ENCODE data around the gene DNAH6. TPM values are rescaled to one million over a fixed set of nuclear protein-coding genes. Genes with fewer than 3 reads are reported as not detected.

The DNAH6 gene
- total RNA-seq, 2 donors from 2014 or later, result 0.85 TPM; not detected in 1

DNA sequence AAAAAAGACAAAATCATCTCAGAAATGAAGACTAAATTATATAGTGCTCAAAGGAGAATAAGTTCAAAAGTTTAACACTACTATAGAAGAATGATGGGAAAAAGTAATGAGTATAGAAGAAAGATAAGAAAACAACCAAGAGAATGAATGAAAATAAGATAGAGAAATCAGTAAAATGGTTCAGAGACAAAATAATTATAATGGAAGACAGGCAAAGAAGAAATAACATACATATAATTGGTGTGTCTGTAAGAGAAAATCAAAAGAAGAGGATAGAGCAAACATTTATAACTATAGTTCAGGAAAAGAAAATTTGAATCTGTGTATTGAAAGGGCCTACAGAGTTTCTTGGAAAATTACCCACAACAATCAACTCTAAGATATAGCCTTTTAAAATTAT lies 43.5 kb downstream of the DNAH6 start:
- no peak for ATAC-seq (ENCODE audit: insufficient number of reproducible peaks, low FRiP score, low read depth)

GRCh38 chr2:84579661-84580060 lies 63.4 kb downstream of the DNAH6 start:
- H3K9me3 ChIP-seq, result no peaks in the 10 kb centered on the region
- ATAC-seq (ENCODE audit: insufficient number of reproducible peaks, low FRiP score, low read depth) (no peak), DNase-seq (ENCODE audit: low spot score) (no peak)
- H3K27me3 ChIP-seq (replicated peaks; ENCODE audit: insufficient read depth), result no peaks in the 10 kb centered on the region
- H3K4me1 ChIP-seq (ENCODE audit: control insufficient read depth in 1 of 2, low read depth in 2 of 2), result no peaks in the 10 kb centered on the region
- no peak overlapping the region for H3K27ac ChIP-seq
- TF ChIP-seq, protein P1, sequence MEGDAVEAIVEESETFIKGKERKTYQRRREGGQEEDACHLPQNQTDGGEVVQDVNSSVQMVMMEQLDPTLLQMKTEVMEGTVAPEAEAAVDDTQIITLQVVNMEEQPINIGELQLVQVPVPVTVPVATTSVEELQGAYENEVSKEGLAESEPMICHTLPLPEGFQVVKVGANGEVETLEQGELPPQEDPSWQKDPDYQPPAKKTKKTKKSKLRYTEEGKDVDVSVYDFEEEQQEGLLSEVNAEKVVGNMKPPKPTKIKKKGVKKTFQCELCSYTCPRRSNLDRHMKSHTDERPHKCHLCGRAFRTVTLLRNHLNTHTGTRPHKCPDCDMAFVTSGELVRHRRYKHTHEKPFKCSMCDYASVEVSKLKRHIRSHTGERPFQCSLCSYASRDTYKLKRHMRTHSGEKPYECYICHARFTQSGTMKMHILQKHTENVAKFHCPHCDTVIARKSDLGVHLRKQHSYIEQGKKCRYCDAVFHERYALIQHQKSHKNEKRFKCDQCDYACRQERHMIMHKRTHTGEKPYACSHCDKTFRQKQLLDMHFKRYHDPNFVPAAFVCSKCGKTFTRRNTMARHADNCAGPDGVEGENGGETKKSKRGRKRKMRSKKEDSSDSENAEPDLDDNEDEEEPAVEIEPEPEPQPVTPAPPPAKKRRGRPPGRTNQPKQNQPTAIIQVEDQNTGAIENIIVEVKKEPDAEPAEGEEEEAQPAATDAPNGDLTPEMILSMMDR (IDR thresholded peaks at IDR 0.05), result no peak
- H3K36me3 ChIP-seq, result no peaks in the 10 kb centered on the region
- no peak overlapping the region for H3K4me3 ChIP-seq

More for the DNA sequence above, 43.5 kb downstream of the DNAH6 start:
- no peak for DNase-seq (ENCODE audit: low spot score)
- Histone ChIP-seq H3K4me1 (ENCODE audit: control insufficient read depth in 1 of 2, low read depth in 2 of 2) (no peaks in the 10 kb centered on the region), H3K36me3 (no peaks in the 10 kb centered on the region), H3K9me3 (peaks cover 3% of the 10 kb centered on the region), H3K27ac (no peak overlapping the region), H3K4me3 (no peak overlapping the region), H3K27me3 (replicated peaks; ENCODE audit: insufficient read depth) (no peaks in the 10 kb centered on the region)
- TF ChIP-seq, protein P1 (IDR thresholded peaks at IDR 0.05), result no peak

DNA sequence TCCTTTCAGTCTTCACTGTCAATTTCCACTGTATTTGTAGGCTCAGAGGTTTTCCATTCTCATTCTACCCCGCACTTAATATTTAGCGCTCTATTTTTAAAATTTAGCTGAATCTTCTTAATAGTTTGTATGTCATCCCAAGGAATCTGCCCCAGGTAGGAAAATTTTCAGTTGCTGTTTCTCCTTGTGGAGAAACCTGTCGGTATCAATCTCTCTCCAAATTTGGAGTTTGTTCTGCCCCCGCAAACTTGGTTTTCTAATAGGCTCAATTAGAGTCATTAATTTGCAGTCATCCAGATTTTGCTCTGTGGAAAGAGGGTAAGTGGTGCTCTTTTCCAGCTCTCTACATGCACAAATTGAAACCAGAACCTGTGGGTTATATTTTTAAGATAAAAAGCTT lies 87.6 kb downstream of the DNAH6 start:
- TF ChIP-seq, protein P1 (IDR thresholded peaks at IDR 0.05), result no peak
- Histone ChIP-seq H3K4me1 (ENCODE audit: control insufficient read depth in 1 of 2, low read depth in 2 of 2) (no peaks in the 10 kb centered on the region), H3K4me3 (no peak overlapping the region), H3K9me3 (no peaks in the 10 kb centered on the region), H3K27me3 (replicated peaks; ENCODE audit: insufficient read depth) (no peaks in the 10 kb centered on the region), H3K27ac (no peak overlapping the region), H3K36me3 (no peaks in the 10 kb centered on the region)
- DNase-seq (ENCODE audit: low spot score), result no peak
- ATAC-seq (ENCODE audit: insufficient number of reproducible peaks, low FRiP score, low read depth), result no peak

DNA sequence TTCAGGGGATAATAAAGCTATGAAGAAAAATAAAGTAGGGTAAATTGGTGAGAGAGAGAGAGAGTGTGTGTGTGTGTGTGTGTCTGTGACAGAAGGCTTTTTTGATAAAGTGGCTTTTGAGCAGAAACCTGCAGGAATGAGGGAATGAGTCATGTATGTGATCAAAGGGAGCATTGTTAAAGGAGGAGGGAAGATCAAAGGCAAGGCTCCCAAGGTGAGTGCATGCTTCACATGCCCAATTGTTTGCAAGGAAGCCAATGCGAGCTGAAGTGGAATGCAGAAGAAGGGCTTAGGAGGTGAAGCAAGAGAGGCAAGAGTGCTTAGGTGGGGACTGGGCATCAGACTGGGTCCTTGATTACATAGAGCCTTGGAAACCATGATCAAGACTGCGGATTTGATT lies 96.8 kb downstream of the DNAH6 start:
- DNase-seq (ENCODE audit: low spot score), result no peak
- Histone ChIP-seq H3K4me1 (ENCODE audit: control insufficient read depth in 1 of 2, low read depth in 2 of 2) (no peaks in the 10 kb centered on the region), H3K9me3 (no peaks in the 10 kb centered on the region), H3K27me3 (replicated peaks; ENCODE audit: insufficient read depth) (no peaks in the 10 kb centered on the region), H3K4me3 (no peak overlapping the region), H3K27ac (no peak overlapping the region), H3K36me3 (no peaks in the 10 kb centered on the region)
- ATAC-seq (ENCODE audit: insufficient number of reproducible peaks, low FRiP score, low read depth), result no peak
- TF ChIP-seq, protein P1 (IDR thresholded peaks at IDR 0.05), result no peak

GRCh38 chr2:84619794-84620371 lies 103.6 kb downstream of the DNAH6 start:
- no peaks in the 10 kb centered on the region for H3K9me3 ChIP-seq
- no peak for ATAC-seq (ENCODE audit: insufficient number of reproducible peaks, low FRiP score, low read depth)
- no peak for DNase-seq (ENCODE audit: low spot score)
- no peaks in the 10 kb centered on the region for H3K4me1 ChIP-seq (ENCODE audit: control insufficient read depth in 1 of 2, low read depth in 2 of 2)
- no peaks in the 10 kb centered on the region for H3K27me3 ChIP-seq (replicated peaks; ENCODE audit: insufficient read depth)
- no peak overlapping the region for H3K4me3 ChIP-seq
- H3K36me3 ChIP-seq, result no peaks in the 10 kb centered on the region
- H3K27ac ChIP-seq, result no peak overlapping the region
- TF ChIP-seq, protein P1 (IDR thresholded peaks at IDR 0.05), result no peak

Measured in thoracic aorta (tissue), 2 donors.